Neural progenitor cell (in vitro differentiated cells): ENCODE data around the gene SLCO1B3. TPM values are rescaled to one million over a fixed set of nuclear protein-coding genes. Genes with fewer than 3 reads are reported as not detected.

Source experiments
- DNase-seq: peaks from one replicate; pipeline ENCODE4 v3.0.0-alpha.2; 2016; ENCODE audit warnings: low spot score
- H2AFZ ChIP-seq: fragments of 200-600 bp; sonication (generic); replicated peaks from 2 replicates; pipeline ENCODE4 v1.6.1; 2016; ENCODE audit warnings: antibody characterized with exemption
- H3F3A ChIP-seq: fragments of 200-600 bp; sonication (generic); 2 replicates; pipeline ENCODE4 v1.6.1; 2016; ENCODE audit warnings: antibody characterized with exemption, low read depth
- H3K27ac ChIP-seq: fragments of 200-600 bp; sonication (generic); 2 replicates; pipeline ENCODE4 v1.5.1; 2016; ENCODE audit warnings: mild to moderate bottlenecking
- H3K27me3 ChIP-seq: fragments of 200-600 bp; sonication (generic); 2 replicates; pipeline ENCODE4 v1.6.1; 2016; ENCODE audit warnings: mild to moderate bottlenecking, moderate library complexity
- H3K36me3 ChIP-seq: fragments of 200-600 bp; sonication (generic); 2 replicates; pipeline ENCODE4 v1.5.1; 2016
- H3K4me1 ChIP-seq: fragments of 200-600 bp; sonication (generic); 2 replicates; pipeline ENCODE4 v1.6.1; 2016; ENCODE audit warnings: mixed run types
- H3K4me2 ChIP-seq: fragments of 200-600 bp; sonication (generic); 2 replicates; pipeline ENCODE4 v1.6.1; 2016
- H3K4me3 ChIP-seq: fragments of 200-600 bp; sonication (generic); 2 replicates; pipeline ENCODE4 v1.5.1; 2016
- H3K79me2 ChIP-seq: fragments of 200-600 bp; sonication (generic); 2 replicates; pipeline ENCODE4 v1.6.1; 2016; ENCODE audit warnings: low read depth
- H3K9ac ChIP-seq: fragments of 200-600 bp; sonication (generic); 2 replicates; pipeline ENCODE4 v1.6.1; 2016
- H3K9me3 ChIP-seq: fragments of 200-600 bp; sonication (generic); 2 replicates; pipeline ENCODE4 v1.5.1; 2016; ENCODE audit warnings: low read depth
- H4K20me1 ChIP-seq: fragments of 200-600 bp; sonication (generic); 2 replicates; pipeline ENCODE4 v1.6.1; 2016; ENCODE audit warnings: low read depth
- H3K27ac Mint-ChIP-seq: 3 replicates; pipeline ENCODE4 v1.8.0; 2021; ENCODE audit warnings: mixed read lengths
- H3K27me3 Mint-ChIP-seq: 2 replicates; pipeline ENCODE4 v1.8.0; 2022; ENCODE audit warnings: low read depth, mild to moderate bottlenecking, inconsistent platforms, moderate library complexity, mixed read lengths; ENCODE audit not compliant: insufficient read depth
- H3K36me3 Mint-ChIP-seq: 3 replicates; pipeline ENCODE4 v1.8.0; 2021; ENCODE audit warnings: mixed read lengths
- H3K4me1 Mint-ChIP-seq: 3 replicates; pipeline ENCODE4 v1.8.0; 2021; ENCODE audit warnings: mixed read lengths
- H3K4me3 Mint-ChIP-seq: 3 replicates; pipeline ENCODE4 v1.8.0; 2021; ENCODE audit warnings: mild to moderate bottlenecking, moderate library complexity, mixed read lengths
- H3K9me3 Mint-ChIP-seq: 3 replicates; pipeline ENCODE4 v1.8.0; 2020; ENCODE audit warnings: mixed read lengths
- EZH2 ChIP-seq: fragments of 200-600 bp; sonication (generic); IDR thresholded peaks from 2 replicates; pipeline ENCODE4 v1.6.1; 2017; ENCODE audit warnings: antibody characterized with exemption, mild to moderate bottlenecking, moderate library complexity
- EZH2phosphoT487 ChIP-seq: fragments of 200-600 bp; sonication (generic); IDR thresholded peaks from 2 replicates; pipeline ENCODE4 v1.6.1; 2017; ENCODE audit warnings: antibody characterized with exemption
- total RNA-seq: library from RNA; depleted of rRNA; stranded (reverse); fragments of >200 nt; gene quantifications from 2 replicates; pipeline ENCODE4 v1.2.3, GENCODE V29; 2015; ENCODE audit warnings: low replicate concordance
- TF ChIP-seq, protein P1 (sequence below): fragments of 200-600 bp; sonication (generic); IDR thresholded peaks from 2 replicates; pipeline ENCODE4 v1.5.1; 2017; ENCODE audit warnings: antibody characterized with exemption, mild to moderate bottlenecking

SLCO1B3 gene
- total RNA-seq, 1 donor from 2014 or later: not detected

DNA sequence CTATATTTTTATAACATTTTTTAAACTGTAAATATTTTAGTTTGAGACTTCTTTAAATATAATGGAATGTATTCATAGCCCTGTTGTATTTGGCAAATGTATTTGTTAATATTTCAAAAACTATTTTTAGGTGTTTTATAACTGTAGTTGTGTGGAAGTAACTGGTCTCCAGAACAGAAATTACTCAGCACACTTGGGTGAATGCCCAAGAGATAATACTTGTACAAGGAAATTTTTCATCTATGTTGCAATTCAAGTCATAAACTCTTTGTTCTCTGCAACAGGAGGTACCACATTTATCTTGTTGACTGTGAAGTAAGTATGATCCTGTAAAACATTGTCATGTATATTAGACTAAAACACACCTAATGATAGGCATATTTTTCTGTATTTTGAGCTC is 72.8 kb downstream of the SLCO1B3 start:
- H3K27me3 Mint-ChIP-seq: no peaks in the 10 kb centered on the region
- TF ChIP-seq EZH2 (no peak), EZH2phosphoT487 (no peak)
- TF ChIP-seq, protein P1, sequence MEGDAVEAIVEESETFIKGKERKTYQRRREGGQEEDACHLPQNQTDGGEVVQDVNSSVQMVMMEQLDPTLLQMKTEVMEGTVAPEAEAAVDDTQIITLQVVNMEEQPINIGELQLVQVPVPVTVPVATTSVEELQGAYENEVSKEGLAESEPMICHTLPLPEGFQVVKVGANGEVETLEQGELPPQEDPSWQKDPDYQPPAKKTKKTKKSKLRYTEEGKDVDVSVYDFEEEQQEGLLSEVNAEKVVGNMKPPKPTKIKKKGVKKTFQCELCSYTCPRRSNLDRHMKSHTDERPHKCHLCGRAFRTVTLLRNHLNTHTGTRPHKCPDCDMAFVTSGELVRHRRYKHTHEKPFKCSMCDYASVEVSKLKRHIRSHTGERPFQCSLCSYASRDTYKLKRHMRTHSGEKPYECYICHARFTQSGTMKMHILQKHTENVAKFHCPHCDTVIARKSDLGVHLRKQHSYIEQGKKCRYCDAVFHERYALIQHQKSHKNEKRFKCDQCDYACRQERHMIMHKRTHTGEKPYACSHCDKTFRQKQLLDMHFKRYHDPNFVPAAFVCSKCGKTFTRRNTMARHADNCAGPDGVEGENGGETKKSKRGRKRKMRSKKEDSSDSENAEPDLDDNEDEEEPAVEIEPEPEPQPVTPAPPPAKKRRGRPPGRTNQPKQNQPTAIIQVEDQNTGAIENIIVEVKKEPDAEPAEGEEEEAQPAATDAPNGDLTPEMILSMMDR: no peak
- no peak overlapping the region for H3K27ac Mint-ChIP-seq
- Histone ChIP-seq H3K4me2 (no peak overlapping the region), H4K20me1 (no peaks in the 10 kb centered on the region), H3K36me3 (peaks cover 3% of the 10 kb centered on the region), H3F3A (no peaks in the 10 kb centered on the region), H3K4me3 (no peak overlapping the region), H3K27me3 (no peaks in the 10 kb centered on the region), H3K27ac (no peak overlapping the region), H3K79me2 (no peaks in the 10 kb centered on the region), H3K4me1 (no peaks in the 10 kb centered on the region), H3K9ac (no peak overlapping the region), H2AFZ (no peak overlapping the region), H3K9me3 (no peaks in the 10 kb centered on the region)
- no peaks in the 10 kb centered on the region for H3K36me3 Mint-ChIP-seq
- H3K4me3 Mint-ChIP-seq: no peak overlapping the region
- H3K4me1 Mint-ChIP-seq: no peaks in the 10 kb centered on the region
- DNase-seq: no peak
- H3K9me3 Mint-ChIP-seq: no peaks in the 10 kb centered on the region

DNA sequence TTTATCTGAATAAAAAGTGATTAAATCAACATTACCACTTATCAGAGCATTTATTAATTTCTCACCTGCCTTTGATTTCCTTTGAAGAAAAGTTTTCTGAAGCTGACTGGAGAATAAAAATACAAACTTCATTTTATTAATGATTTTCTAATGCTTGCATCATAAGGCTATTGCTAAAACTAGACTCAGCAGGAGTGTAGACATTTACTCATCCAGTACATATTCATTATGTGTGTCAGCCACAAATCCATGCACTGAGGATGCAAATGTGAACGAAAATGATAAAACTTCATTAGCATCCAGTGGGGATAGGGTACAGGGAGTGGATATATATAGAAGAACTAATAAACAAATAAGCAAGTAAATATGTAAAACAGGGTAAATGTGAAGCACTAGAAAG is 74.6 kb downstream of the SLCO1B3 start:
- Mint-ChIP-seq H3K36me3 (no peaks in the 10 kb centered on the region), H3K27me3 (no peaks in the 10 kb centered on the region), H3K27ac (no peak overlapping the region), H3K9me3 (peaks cover 6% of the 10 kb centered on the region), H3K4me3 (no peak overlapping the region), H3K4me1 (no peaks in the 10 kb centered on the region)
- H3K4me2 ChIP-seq: no peak overlapping the region
- no peaks in the 10 kb centered on the region for H3K36me3 ChIP-seq
- H3K4me1 ChIP-seq: no peaks in the 10 kb centered on the region
- no peaks in the 10 kb centered on the region for H4K20me1 ChIP-seq
- DNase-seq: no peak
- H3K4me3 ChIP-seq: no peak overlapping the region
- H3K9ac ChIP-seq: no peak overlapping the region
- H3K27ac ChIP-seq: no peak overlapping the region
- H3K79me2 ChIP-seq: no peaks in the 10 kb centered on the region
- H3K9me3 ChIP-seq: no peaks in the 10 kb centered on the region
- H2AFZ ChIP-seq: no peak overlapping the region
- no peak for TF ChIP-seq EZH2
- TF ChIP-seq, protein P1: no peak
- no peak for TF ChIP-seq EZH2phosphoT487
- H3F3A ChIP-seq: no peaks in the 10 kb centered on the region
- no peaks in the 10 kb centered on the region for H3K27me3 ChIP-seq

DNA sequence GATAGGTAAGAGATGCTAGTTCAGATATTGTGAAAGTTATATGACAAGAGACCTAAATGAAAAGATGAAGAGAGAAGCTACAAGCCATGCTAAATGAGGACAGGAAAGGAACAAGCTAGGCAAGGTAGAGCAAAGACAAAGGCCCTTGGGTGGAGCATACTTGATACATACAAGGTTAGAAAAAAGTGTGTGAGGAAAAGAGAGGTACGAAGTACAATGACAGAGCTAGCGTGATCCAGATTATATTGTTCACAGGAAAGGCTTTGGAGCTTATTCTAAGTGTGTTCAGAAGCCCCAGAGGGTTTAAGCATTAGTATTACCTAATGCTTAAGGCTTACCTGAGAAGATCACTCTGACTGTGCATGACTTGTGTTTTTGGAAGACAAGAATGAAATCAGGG is 75.0 kb downstream of the SLCO1B3 start:
- Histone ChIP-seq H3K4me2 (no peak overlapping the region), H4K20me1 (no peaks in the 10 kb centered on the region), H3K4me1 (no peaks in the 10 kb centered on the region), H3K4me3 (no peak overlapping the region), H3K9ac (no peak overlapping the region), H3K27ac (no peak overlapping the region), H3K9me3 (no peaks in the 10 kb centered on the region), H3K27me3 (no peaks in the 10 kb centered on the region), H3F3A (no peaks in the 10 kb centered on the region), H3K36me3 (no peaks in the 10 kb centered on the region), H3K79me2 (no peaks in the 10 kb centered on the region), H2AFZ (no peak overlapping the region)
- no peaks in the 10 kb centered on the region for H3K4me1 Mint-ChIP-seq
- no peaks in the 10 kb centered on the region for H3K36me3 Mint-ChIP-seq
- H3K27ac Mint-ChIP-seq: no peak overlapping the region
- TF ChIP-seq EZH2phosphoT487 (no peak), EZH2 (no peak)
- TF ChIP-seq, protein P1: no peak
- no peak overlapping the region for H3K4me3 Mint-ChIP-seq
- H3K27me3 Mint-ChIP-seq: no peaks in the 10 kb centered on the region
- DNase-seq: no peak
- peaks cover 6% of the 10 kb centered on the region for H3K9me3 Mint-ChIP-seq

DNA sequence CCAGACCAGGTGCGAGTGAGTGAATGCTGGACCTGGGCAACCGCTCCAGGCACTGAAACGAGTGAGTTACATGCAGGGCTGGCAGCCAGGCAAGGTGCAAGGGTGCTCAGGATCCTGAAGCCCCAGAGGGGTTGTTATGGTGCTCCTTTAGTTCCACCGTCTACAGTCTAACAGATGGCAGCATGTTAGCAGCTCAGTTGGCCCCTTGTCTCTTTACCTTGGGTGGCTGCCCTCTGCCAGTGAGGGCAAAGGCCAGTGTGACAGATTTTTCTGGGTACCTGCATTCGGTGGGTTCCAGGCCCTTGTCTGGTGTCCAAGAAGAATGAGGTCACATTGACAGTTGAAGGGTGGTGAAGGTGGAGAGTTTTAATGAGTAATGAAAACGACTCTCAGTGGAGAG is 106.8 kb downstream of the SLCO1B3 start:
- no peaks in the 10 kb centered on the region for H3K36me3 Mint-ChIP-seq
- no peaks in the 10 kb centered on the region for H3K4me1 ChIP-seq
- no peaks in the 10 kb centered on the region for H3K79me2 ChIP-seq
- no peak overlapping the region for H3K27ac Mint-ChIP-seq
- no peaks in the 10 kb centered on the region for H3K9me3 Mint-ChIP-seq
- no peak overlapping the region for H3K4me3 ChIP-seq
- no peak for DNase-seq
- no peaks in the 10 kb centered on the region for H3K27me3 ChIP-seq
- no peaks in the 10 kb centered on the region for H3K9me3 ChIP-seq
- H3K4me2 ChIP-seq: no peak overlapping the region
- no peak overlapping the region for H3K9ac ChIP-seq
- H3K36me3 ChIP-seq: no peaks in the 10 kb centered on the region
- no peaks in the 10 kb centered on the region for H3K4me1 Mint-ChIP-seq
- H2AFZ ChIP-seq: no peak overlapping the region
- no peak overlapping the region for H3K4me3 Mint-ChIP-seq
- no peaks in the 10 kb centered on the region for H4K20me1 ChIP-seq
- H3F3A ChIP-seq: no peaks in the 10 kb centered on the region
- H3K27me3 Mint-ChIP-seq: no peaks in the 10 kb centered on the region
- H3K27ac ChIP-seq: no peak overlapping the region
- TF ChIP-seq, protein P1: no peak
- TF ChIP-seq EZH2: no peak
- no peak for TF ChIP-seq EZH2phosphoT487
